ENCODE results near the gene RASA2.

Gene RASA2

DNA sequence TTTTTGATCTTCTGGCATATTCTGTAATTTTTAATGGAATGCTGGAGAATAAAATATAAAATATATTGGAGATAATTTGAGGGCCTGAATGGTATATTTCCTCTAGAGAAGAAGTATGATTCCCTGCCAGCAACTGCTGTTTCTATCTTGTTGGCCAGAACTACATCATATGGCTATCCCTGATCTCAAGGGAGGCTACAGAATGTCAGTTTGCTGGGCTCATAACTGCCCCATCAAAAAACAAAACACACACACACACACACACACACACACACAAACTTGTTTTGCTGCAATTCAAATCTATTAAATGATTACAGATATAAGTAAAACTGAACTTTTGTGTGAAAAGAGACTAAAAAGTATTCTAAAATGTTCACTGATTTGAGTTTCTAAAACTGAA, 51.0 kb downstream of the RASA2 start:
- peaks cover 0 to 27% (median 5%) of the 10 kb centered on the region in 10 experiments; a peak in 13 of 20 replicates for H3K4me1 ChIP-seq
- no peak overlapping the region for H3K27ac ChIP-seq
- peaks cover 23 to 47% (median 31%) of the 10 kb centered on the region in 11 experiments for H3K9me3 ChIP-seq (replicated peaks in 1 of 11)
- no peak overlapping the region for H3K4me2 ChIP-seq
- no peak overlapping the region for H3K9ac ChIP-seq
- H4K20me1 ChIP-seq, result no peaks in the 10 kb centered on the region
- H3K4me3 ChIP-seq, result no peak overlapping the region
- TF ChIP-seq Cebpa-rat (IDR thresholded peaks at IDR 0.05), result no peak
- no peaks in the 10 kb centered on the region for H3K27me3 ChIP-seq
- peaks cover 17 to 88% (median 66%) of the 10 kb centered on the region in 11 experiments for H3K36me3 ChIP-seq

DNA sequence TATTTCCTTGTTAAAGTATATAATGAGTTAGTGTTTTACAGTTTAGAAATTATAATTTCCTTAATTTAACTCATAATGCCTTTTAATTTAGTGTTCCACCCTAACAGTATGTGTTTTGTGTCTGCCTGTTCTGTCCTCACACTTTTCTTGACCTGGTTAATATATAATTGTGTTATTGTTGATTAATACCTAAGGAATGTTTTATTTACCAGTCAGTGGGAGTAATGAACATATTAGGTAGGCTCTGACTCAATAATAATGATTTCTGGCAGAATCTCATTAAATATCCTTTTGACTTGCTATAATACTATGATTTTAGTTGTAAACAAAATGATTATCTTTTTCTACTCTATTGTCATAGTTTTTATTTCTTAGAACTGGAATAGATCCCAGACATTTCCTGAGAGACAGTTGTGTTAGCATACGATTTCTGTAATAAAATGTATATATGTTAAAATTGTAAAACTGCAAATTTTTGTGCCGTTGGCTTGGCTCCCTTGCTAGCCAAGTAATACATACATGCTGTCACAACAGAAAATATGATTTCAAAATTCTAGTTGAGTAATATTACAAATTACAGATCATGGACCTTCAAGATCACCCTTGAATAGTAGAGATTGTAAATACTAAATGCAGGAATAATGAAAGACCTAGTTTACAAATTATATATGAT, 51.9 kb downstream of the RASA2 start:
- TF ChIP-seq Cebpa-rat (IDR thresholded peaks at IDR 0.05), result no peak
- Histone ChIP-seq H3K4me2 (no peak overlapping the region), H3K27me3 (no peaks in the 10 kb centered on the region), H3K9me3 (replicated peaks in 1 of 11) (peaks cover 29 to 48% (median 39%) of the 10 kb centered on the region in 11 experiments), H3K4me3 (no peak overlapping the region), H3K9ac (no peak overlapping the region), H3K4me1 (peaks cover 0 to 18% (median 0%) of the 10 kb centered on the region in 10 experiments; a peak in 6 of 20 replicates), H3K27ac (no peak overlapping the region), H4K20me1 (no peaks in the 10 kb centered on the region), H3K36me3 (peaks cover 23 to 89% (median 65%) of the 10 kb centered on the region in 11 experiments)

DNA sequence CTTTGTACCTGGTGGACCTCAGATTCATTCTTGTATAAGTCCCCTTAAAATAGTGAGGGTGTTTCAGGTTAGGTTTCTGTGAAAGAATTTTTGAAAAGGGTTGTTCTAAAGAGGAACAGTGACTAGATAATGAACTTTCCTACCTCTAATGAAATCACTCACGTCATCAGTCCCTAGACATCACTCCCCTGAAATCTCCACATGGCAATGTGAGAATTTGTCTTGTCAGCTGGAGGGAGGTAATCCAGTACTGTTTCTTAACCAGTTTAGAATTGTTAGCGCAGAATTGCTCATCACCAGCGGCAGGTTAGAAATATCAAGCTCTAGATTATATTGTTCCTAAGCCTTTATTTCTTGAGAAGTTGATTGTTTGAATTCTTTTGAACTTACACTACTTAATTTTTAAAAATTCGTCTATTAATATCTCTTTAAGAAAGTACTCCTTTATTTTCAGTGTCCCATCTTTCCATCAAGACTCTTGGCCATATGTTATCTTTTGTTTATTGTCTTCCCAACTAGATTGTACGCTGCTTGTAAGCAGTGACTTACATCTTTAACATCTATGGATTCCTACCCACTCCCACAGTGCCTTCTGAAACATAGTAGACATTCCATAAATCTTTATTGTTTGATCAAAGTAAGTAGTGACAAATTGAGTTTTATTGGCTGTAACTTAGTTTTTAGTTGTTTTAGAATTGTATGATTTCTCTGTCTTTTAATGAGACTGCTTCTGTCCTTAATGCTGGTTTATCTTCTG, 52.8 kb downstream of the RASA2 start:
- Histone ChIP-seq H3K4me2 (no peak overlapping the region), H3K4me1 (peaks cover 0 to 12% (median 0%) of the 10 kb centered on the region in 10 experiments; a peak in 5 of 20 replicates), H3K36me3 (peaks cover 32 to 89% (median 66%) of the 10 kb centered on the region in 11 experiments), H3K27ac (no peak overlapping the region), H3K9me3 (replicated peaks in 1 of 11) (peaks cover 37 to 51% (median 46%) of the 10 kb centered on the region in 11 experiments), H4K20me1 (no peaks in the 10 kb centered on the region), H3K4me3 (no peak overlapping the region), H3K27me3 (no peaks in the 10 kb centered on the region), H3K9ac (no peak overlapping the region)
- no peak for TF ChIP-seq Cebpa-rat (IDR thresholded peaks at IDR 0.05)

DNA sequence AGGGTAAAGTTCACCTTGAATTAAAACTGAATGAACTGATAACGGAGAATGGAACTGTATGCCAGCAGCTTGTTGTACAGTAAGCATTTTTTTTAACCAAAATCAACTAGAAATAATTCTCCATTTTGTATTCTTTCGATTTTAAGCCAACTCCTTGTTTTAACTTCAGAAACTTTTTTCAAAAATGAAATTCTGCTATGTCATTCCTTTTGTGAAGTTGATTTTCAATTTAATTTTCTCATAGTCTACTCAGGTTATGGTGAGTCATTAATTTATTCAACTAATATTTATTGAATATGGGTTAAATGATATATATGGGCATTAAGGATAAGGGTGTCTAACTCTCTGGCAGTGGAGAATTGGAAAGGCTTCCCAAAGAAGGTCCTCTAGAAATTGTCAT, 53.7 kb downstream of the RASA2 start:
- H3K36me3 ChIP-seq, result peaks cover 36 to 89% (median 67%) of the 10 kb centered on the region in 11 experiments
- H3K27me3 ChIP-seq, result no peaks in the 10 kb centered on the region

DNA sequence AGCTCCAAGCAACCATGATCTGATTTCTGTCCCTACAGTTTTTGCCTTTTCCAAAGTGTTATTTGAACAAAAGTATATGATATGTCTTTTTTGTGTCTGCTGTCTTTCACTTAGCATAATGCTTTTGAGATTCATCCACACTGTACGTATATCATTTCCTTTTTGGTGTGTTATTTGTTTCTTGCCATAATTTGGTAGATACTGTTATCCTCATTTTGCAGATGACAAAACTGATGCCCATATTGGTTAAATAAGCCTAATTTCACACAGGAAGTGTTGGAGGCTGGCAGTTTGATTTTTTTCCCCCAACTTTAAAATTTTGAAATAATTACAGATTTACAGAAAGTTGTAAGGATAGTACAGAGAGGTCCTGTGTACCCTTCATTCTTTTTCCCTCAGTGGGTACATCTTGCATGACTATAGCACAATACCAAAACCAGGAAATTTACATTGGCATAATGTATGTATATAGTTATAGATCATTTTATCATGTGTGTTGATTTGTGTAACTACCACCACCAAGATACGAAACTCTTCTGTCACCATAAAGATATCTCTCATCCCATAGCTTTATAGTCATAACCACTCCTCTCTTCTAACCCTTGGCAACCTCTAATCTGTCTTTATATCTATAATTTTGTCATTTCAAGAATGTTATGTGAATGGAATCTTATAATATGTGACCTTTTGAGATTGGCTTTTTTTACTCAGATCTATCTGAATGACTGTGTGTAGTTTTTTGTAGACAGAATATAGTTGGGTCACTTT, 55.6 kb downstream of the RASA2 start:
- H3K4me1 ChIP-seq, result peaks cover 0 to 24% (median 0%) of the 10 kb centered on the region in 10 experiments; a peak in 7 of 20 replicates
- no peaks in the 10 kb centered on the region for H4K20me1 ChIP-seq
- no peaks in the 10 kb centered on the region for H3K27me3 ChIP-seq
- H3K9ac ChIP-seq, result no peak overlapping the region
- peaks cover 39 to 89% (median 70%) of the 10 kb centered on the region in 11 experiments for H3K36me3 ChIP-seq
- TF ChIP-seq Cebpa-rat (IDR thresholded peaks at IDR 0.05), result no peak
- H3K4me3 ChIP-seq, result no peak overlapping the region
- H3K27ac ChIP-seq, result no peak overlapping the region
- no peak overlapping the region for H3K4me2 ChIP-seq
- H3K9me3 ChIP-seq (replicated peaks in 1 of 11), result peaks cover 45 to 59% (median 53%) of the 10 kb centered on the region in 11 experiments

More for the DNA sequence above, 53.7 kb downstream of the RASA2 start:
- no peak overlapping the region for H3K4me3 ChIP-seq
- no peak overlapping the region for H3K27ac ChIP-seq
- peaks cover 38 to 52% (median 45%) of the 10 kb centered on the region in 11 experiments for H3K9me3 ChIP-seq (replicated peaks in 1 of 11)
- H3K4me2 ChIP-seq, result no peak overlapping the region
- H4K20me1 ChIP-seq, result no peaks in the 10 kb centered on the region
- TF ChIP-seq Cebpa-rat (IDR thresholded peaks at IDR 0.05), result no peak
- no peak overlapping the region for H3K9ac ChIP-seq
- H3K4me1 ChIP-seq, result peaks cover 0 to 12% (median 0%) of the 10 kb centered on the region in 10 experiments; a peak in 6 of 20 replicates

DNA sequence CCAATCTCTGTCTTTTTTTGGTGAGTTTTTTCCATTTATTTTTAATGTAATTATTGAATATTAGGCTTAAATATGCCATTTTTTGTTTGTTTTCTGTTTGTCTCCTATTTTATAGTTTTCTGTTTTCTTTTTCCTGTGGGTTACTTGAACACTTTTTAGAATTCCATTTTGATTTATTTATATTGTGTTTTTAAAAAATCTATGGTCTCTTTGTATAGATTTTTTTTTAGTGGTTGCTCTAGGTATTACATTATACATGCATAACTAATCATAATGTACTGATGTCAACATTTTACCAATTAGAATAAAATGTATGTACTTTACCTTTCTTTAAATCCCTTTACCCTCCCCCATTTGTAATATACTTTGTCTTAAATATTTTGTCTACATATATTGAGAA, 56.2 kb downstream of the RASA2 start:
- H3K27me3 ChIP-seq, result no peaks in the 10 kb centered on the region
- no peak for TF ChIP-seq Cebpa-rat (IDR thresholded peaks at IDR 0.05)
- no peak overlapping the region for H3K9ac ChIP-seq
- peaks cover 0 to 24% (median 0%) of the 10 kb centered on the region in 10 experiments; a peak in 5 of 20 replicates for H3K4me1 ChIP-seq
- H3K4me2 ChIP-seq, result no peak overlapping the region
- no peak overlapping the region for H3K27ac ChIP-seq
- H3K9me3 ChIP-seq (replicated peaks in 1 of 11), result peaks cover 51 to 65% (median 59%) of the 10 kb centered on the region in 11 experiments
- no peak overlapping the region for H3K4me3 ChIP-seq
- no peaks in the 10 kb centered on the region for H4K20me1 ChIP-seq
- H3K36me3 ChIP-seq, result peaks cover 39 to 89% (median 76%) of the 10 kb centered on the region in 11 experiments

DNA sequence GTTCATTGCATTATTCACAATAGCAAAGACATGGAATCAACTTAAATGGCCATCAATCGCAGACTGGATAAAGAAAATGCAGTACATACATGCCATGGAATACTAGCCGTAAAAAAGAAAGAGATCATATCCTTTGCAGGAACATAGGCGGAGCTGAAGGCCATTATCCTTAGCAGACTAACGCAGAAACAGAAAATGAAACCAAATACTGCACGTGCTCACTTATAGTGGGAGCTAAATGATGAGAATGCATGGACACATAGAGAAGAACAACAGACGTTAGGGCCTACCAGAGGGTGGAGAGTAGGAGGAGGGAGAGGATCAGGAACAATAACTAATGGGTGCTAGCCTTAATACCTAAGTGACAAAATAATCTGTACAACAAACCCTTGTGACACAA, 57.9 kb downstream of the RASA2 start:
- no peak overlapping the region for H3K4me3 ChIP-seq
- no peak overlapping the region for H3K9ac ChIP-seq
- H3K36me3 ChIP-seq, result peaks cover 46 to 99% (median 88%) of the 10 kb centered on the region in 11 experiments
- peak overlapping the region in 1 of 11 experiments; percentile 12; a peak in 1 of 22 replicates for H3K4me2 ChIP-seq
- no peak overlapping the region for H3K27ac ChIP-seq
- H3K4me1 ChIP-seq, result peaks cover 0 to 31% (median 0%) of the 10 kb centered on the region in 10 experiments; a peak in 5 of 20 replicates
- no peak for TF ChIP-seq Cebpa-rat (IDR thresholded peaks at IDR 0.05)
- peaks cover 54 to 82% (median 64%) of the 10 kb centered on the region in 11 experiments for H3K9me3 ChIP-seq (replicated peaks in 1 of 11)
- H4K20me1 ChIP-seq, result peaks cover 0 to 8% (median 0%) of the 10 kb centered on the region in 11 experiments; a peak in 1 of 22 replicates
- no peaks in the 10 kb centered on the region for H3K27me3 ChIP-seq

DNA sequence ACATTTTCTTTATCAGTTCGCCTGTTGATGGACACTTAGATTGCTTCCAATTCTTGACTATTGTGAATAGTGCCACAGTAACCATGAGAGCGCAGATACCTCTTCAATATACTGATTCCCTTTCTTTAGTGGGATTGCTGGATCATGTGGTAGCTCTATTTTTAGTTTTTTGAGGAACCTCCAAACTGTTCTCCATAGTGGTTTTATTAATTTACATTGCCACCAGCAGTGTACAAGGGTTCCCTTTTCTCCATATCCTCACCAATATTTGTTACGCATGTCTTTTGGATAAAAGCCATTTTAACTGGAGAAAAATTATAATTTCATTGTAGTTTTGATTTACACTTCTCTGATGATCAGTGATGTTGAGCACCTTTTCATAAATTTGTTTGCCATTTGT, 59.3 kb downstream of the RASA2 start:
- H3K27me3 ChIP-seq, result no peaks in the 10 kb centered on the region
- no peak overlapping the region; a peak in 1 of 20 replicates for H3K4me3 ChIP-seq
- TF ChIP-seq Cebpa-rat (IDR thresholded peaks at IDR 0.05), result no peak
- peaks cover 59 to 91% (median 69%) of the 10 kb centered on the region in 11 experiments for H3K9me3 ChIP-seq (replicated peaks in 1 of 11)
- H4K20me1 ChIP-seq, result peaks cover 0 to 10% (median 0%) of the 10 kb centered on the region in 11 experiments; a peak in 3 of 22 replicates
- no peak overlapping the region for H3K9ac ChIP-seq
- peaks cover 55 to 100% (median 92%) of the 10 kb centered on the region in 11 experiments for H3K36me3 ChIP-seq
- H3K4me2 ChIP-seq, result peak overlapping the region in 3 of 11 experiments; percentile 21 to 58 (median 23); a peak in 4 of 22 replicates
- peak overlapping the region in 1 of 11 experiments; percentile 22; a peak in 2 of 22 replicates for H3K27ac ChIP-seq
- peaks cover 0 to 37% (median 0%) of the 10 kb centered on the region in 10 experiments; a peak in 8 of 20 replicates for H3K4me1 ChIP-seq

Data from BLaER1 treated with 17β-estradiol and CSF1 and Interleukin-3, amounts not matched to agents 10 nM and 100 nM (cell line).